Chondrocyte (in vitro differentiated cells): ENCODE measurements around the gene CD200. TPM values are rescaled to one million over a fixed set of nuclear protein-coding genes. Genes with fewer than 3 reads are reported as not detected.
"Not testable (repeated sequence)": the region's sequence is repeated elsewhere in the genome, so short reads cannot be mapped to it uniquely, and the experiment has no call there.

Experiments
- DNase-seq: peaks from one replicate; pipeline ENCODE4 v3.0.0; 2021; ENCODE audit warnings: mixed read lengths, low spot score
- H3K27ac Mint-ChIP-seq: one replicate; pipeline ENCODE4 v1.8.0; 2021; ENCODE audit warnings: mild to moderate bottlenecking, moderate library complexity, mixed read lengths; ENCODE audit not compliant: unreplicated experiment
- H3K27me3 Mint-ChIP-seq: 2 replicates; pipeline ENCODE4 v1.8.0; 2021; ENCODE audit warnings: low read depth, mixed read lengths
- H3K36me3 Mint-ChIP-seq: 2 replicates; pipeline ENCODE4 v1.8.0; 2021; ENCODE audit warnings: low read depth, mixed read lengths
- H3K4me1 Mint-ChIP-seq: 2 replicates; pipeline ENCODE4 v1.8.0; 2021; ENCODE audit warnings: low read depth, mild to moderate bottlenecking, mixed read lengths
- H3K4me3 Mint-ChIP-seq: one replicate; pipeline ENCODE4 v1.8.0; 2021; ENCODE audit warnings: mild to moderate bottlenecking, moderate library complexity, mixed read lengths; ENCODE audit not compliant: unreplicated experiment
- H3K9me3 Mint-ChIP-seq: 2 replicates; pipeline ENCODE4 v1.8.0; 2021; ENCODE audit warnings: low read depth, mixed read lengths
- CTCF ChIP-seq: fragments of 200-600 bp; sonication (generic); IDR thresholded peaks from 2 replicates; pipeline ENCODE4 v1.5.0; 2021; ENCODE audit warnings: antibody characterized with exemption, mild to moderate bottlenecking, moderate library complexity
- total RNA-seq: library from RNA; stranded (reverse); gene quantifications from 3 replicates; pipeline ENCODE4 v1.2.1, GENCODE V29; 2021

Gene CD200
- total RNA-seq, 1 donor from 2014 or later = 1.7 TPM

- no peak for DNase-seq
- no peaks in the 10 kb centered on the region for H3K36me3 Mint-ChIP-seq
- TF ChIP-seq CTCF = no peak
- H3K27ac Mint-ChIP-seq = no peak overlapping the region
- H3K27me3 Mint-ChIP-seq = no peaks in the 10 kb centered on the region
- H3K9me3 Mint-ChIP-seq = no peaks in the 10 kb centered on the region
- H3K4me3 Mint-ChIP-seq = no peak overlapping the region
- H3K4me1 Mint-ChIP-seq = no peaks in the 10 kb centered on the region
Measured at GRCh38 chr3:112401617-112402016, 68.7 kb downstream of the CD200 start.

- no peak for DNase-seq
- Mint-ChIP-seq H3K9me3 (no peaks in the 10 kb centered on the region), H3K27me3 (no peaks in the 10 kb centered on the region), H3K4me3 (no peak overlapping the region), H3K36me3 (no peaks in the 10 kb centered on the region), H3K27ac (no peak overlapping the region), H3K4me1 (peaks cover 8% of the 10 kb centered on the region)
- no peak for TF ChIP-seq CTCF
Measured at GRCh38 chr3:112403103-112403502, 70.1 kb downstream of the CD200 start.

GRCh38 chr3:112404924-112405549 lies 72.1 kb downstream of the CD200 start:
- H3K27ac Mint-ChIP-seq, DNase-seq, H3K4me3 Mint-ChIP-seq, H3K27me3 Mint-ChIP-seq, H3K4me1 Mint-ChIP-seq, H3K9me3 Mint-ChIP-seq, H3K36me3 Mint-ChIP-seq: not testable (repeated sequence)

- H3K9me3 Mint-ChIP-seq = no peaks in the 10 kb centered on the region
- no peaks in the 10 kb centered on the region for H3K36me3 Mint-ChIP-seq
- TF ChIP-seq CTCF = no peak
- DNase-seq = no peak
- peaks cover 8% of the 10 kb centered on the region for H3K4me1 Mint-ChIP-seq
- H3K27me3 Mint-ChIP-seq = no peaks in the 10 kb centered on the region
- H3K27ac Mint-ChIP-seq = no peak overlapping the region
- H3K4me3 Mint-ChIP-seq = no peak overlapping the region
Measured at GRCh38 chr3:112405845-112406244, 72.9 kb downstream of the CD200 start.

- Mint-ChIP-seq H3K4me1 (peaks cover 17% of the 10 kb centered on the region), H3K27ac (peak overlapping the region; percentile 88), H3K9me3 (no peaks in the 10 kb centered on the region), H3K27me3 (no peaks in the 10 kb centered on the region), H3K36me3 (no peaks in the 10 kb centered on the region), H3K4me3 (no peak overlapping the region)
- no peak for TF ChIP-seq CTCF
- no peak for DNase-seq
Measured at GRCh38 chr3:112407214-112407887, 74.4 kb downstream of the CD200 start.
